ENCODE measurements around the gene KRTAP1-3. TPM values are rescaled to one million over a fixed set of nuclear protein-coding genes. Genes with fewer than 3 reads are reported as not detected.
A peak's percentile ranks its signal among the peaks of the same experiment; 100 is the strongest.
"Not testable (repeated sequence)": the region's sequence is repeated elsewhere in the genome, so short reads cannot be mapped to it uniquely, and the experiment has no call there.

KRTAP1-3 gene
- total RNA-seq, 1 donor, result not detected

- no peaks in the 10 kb centered on the region for H3K27me3 ChIP-seq (ENCODE audit: insufficient read depth, low read length)
- peak overlapping the region; percentile 66 for H3K27ac ChIP-seq (ENCODE audit: low read depth, low read length)
- H3K36me3 ChIP-seq (ENCODE audit: insufficient read depth, low read length), result no peaks in the 10 kb centered on the region
- H3K79me2 ChIP-seq (ENCODE audit: insufficient read depth, low read length), result peaks cover 9% of the 10 kb centered on the region
- H3K9me3 ChIP-seq (ENCODE audit: low read depth, low read length), result peaks cover 2% of the 10 kb centered on the region
- no peaks in the 10 kb centered on the region for H4K20me1 ChIP-seq (ENCODE audit: insufficient read depth, low read length)
- no peak overlapping the region for H3K4me2 ChIP-seq (ENCODE audit: insufficient read depth, low read length)
- no peak for TF ChIP-seq CTCF (IDR thresholded peaks at IDR 0.05; ENCODE audit: extremely low read depth, low read depth, low read length)
- peaks cover 33% of the 10 kb centered on the region for H3K4me1 ChIP-seq (ENCODE audit: insufficient read depth, low read length)
- H2AFZ ChIP-seq (ENCODE audit: low read length), result no peak overlapping the region
- DNase-seq (ENCODE audit: insufficient read length, low spot score, missing footprints), result peak; percentile 86
- no peak overlapping the region for H3K4me3 ChIP-seq (ENCODE audit: insufficient read depth, low read length)
Measured at GRCh38 chr17:41052566-41052965, 17.9 kb upstream of the KRTAP1-3 start.

GRCh38 chr17:41049110-41049509 lies 14.4 kb upstream of the KRTAP1-3 start:
- Histone ChIP-seq H4K20me1 (ENCODE audit: insufficient read depth, low read length) (no peaks in the 10 kb centered on the region), H3K4me3 (ENCODE audit: insufficient read depth, low read length) (no peak overlapping the region), H2AFZ (ENCODE audit: low read length) (no peak overlapping the region), H3K79me2 (ENCODE audit: insufficient read depth, low read length) (peaks cover 5% of the 10 kb centered on the region), H3K4me1 (ENCODE audit: insufficient read depth, low read length) (peaks cover 38% of the 10 kb centered on the region), H3K27me3 (ENCODE audit: insufficient read depth, low read length) (no peaks in the 10 kb centered on the region), H3K36me3 (ENCODE audit: insufficient read depth, low read length) (no peaks in the 10 kb centered on the region), H3K4me2 (ENCODE audit: insufficient read depth, low read length) (peak overlapping the region; percentile 63), H3K27ac (ENCODE audit: low read depth, low read length) (peak overlapping the region; percentile 97), H3K9me3 (ENCODE audit: low read depth, low read length) (no peaks in the 10 kb centered on the region)
- peak; percentile 95 for DNase-seq (ENCODE audit: insufficient read length, low spot score, missing footprints)
- TF ChIP-seq CTCF (IDR thresholded peaks at IDR 0.05; ENCODE audit: extremely low read depth, low read depth, low read length), result no peak

- Histone ChIP-seq H3K4me1 (ENCODE audit: insufficient read depth, low read length) (peaks cover 38% of the 10 kb centered on the region), H3K4me3 (ENCODE audit: insufficient read depth, low read length) (no peak overlapping the region), H3K79me2 (ENCODE audit: insufficient read depth, low read length) (no peaks in the 10 kb centered on the region), H2AFZ (ENCODE audit: low read length) (peak overlapping the region; percentile 60), H3K36me3 (ENCODE audit: insufficient read depth, low read length) (no peaks in the 10 kb centered on the region), H3K4me2 (ENCODE audit: insufficient read depth, low read length) (peak overlapping the region; percentile 63), H3K27me3 (ENCODE audit: insufficient read depth, low read length) (no peaks in the 10 kb centered on the region), H3K27ac (ENCODE audit: low read depth, low read length) (peak overlapping the region; percentile 97), H3K9me3 (ENCODE audit: low read depth, low read length) (no peaks in the 10 kb centered on the region), H4K20me1 (ENCODE audit: insufficient read depth, low read length) (no peaks in the 10 kb centered on the region)
- TF ChIP-seq CTCF (IDR thresholded peaks at IDR 0.05; ENCODE audit: extremely low read depth, low read depth, low read length), result no peak
- DNase-seq (ENCODE audit: insufficient read length, low spot score, missing footprints), result peak; percentile 97
Measured at GRCh38 chr17:41048441-41048840, 13.8 kb upstream of the KRTAP1-3 start.

GRCh38 chr17:41046735-41047465 lies 12.2 kb upstream of the KRTAP1-3 start, which contains the start of gene KRTAP2-1:
KRTAP2-1 (minus strand) TSS chr17:41047316; CDS start chr17:41047267, 49 bp downstream.
- not testable (repeated sequence) for H3K36me3 ChIP-seq (ENCODE audit: insufficient read depth, low read length); H2AFZ ChIP-seq (ENCODE audit: low read length); H3K9me3 ChIP-seq (ENCODE audit: low read depth, low read length); H3K79me2 ChIP-seq (ENCODE audit: insufficient read depth, low read length); H3K27me3 ChIP-seq (ENCODE audit: insufficient read depth, low read length); DNase-seq (ENCODE audit: insufficient read length, low spot score, missing footprints); H4K20me1 ChIP-seq (ENCODE audit: insufficient read depth, low read length); H3K4me3 ChIP-seq (ENCODE audit: insufficient read depth, low read length)
- H3K27ac ChIP-seq (ENCODE audit: low read depth, low read length), result peak within 1 kb of the TSS; percentile 97
- H3K4me1 ChIP-seq (ENCODE audit: insufficient read depth, low read length), result peaks cover 32% of the 10 kb centered on the region
- peak within 1 kb of the TSS; percentile 63 for H3K4me2 ChIP-seq (ENCODE audit: insufficient read depth, low read length)
